ENCODE measurements around the gene ZNF566.

The ZNF566 gene

DNA sequence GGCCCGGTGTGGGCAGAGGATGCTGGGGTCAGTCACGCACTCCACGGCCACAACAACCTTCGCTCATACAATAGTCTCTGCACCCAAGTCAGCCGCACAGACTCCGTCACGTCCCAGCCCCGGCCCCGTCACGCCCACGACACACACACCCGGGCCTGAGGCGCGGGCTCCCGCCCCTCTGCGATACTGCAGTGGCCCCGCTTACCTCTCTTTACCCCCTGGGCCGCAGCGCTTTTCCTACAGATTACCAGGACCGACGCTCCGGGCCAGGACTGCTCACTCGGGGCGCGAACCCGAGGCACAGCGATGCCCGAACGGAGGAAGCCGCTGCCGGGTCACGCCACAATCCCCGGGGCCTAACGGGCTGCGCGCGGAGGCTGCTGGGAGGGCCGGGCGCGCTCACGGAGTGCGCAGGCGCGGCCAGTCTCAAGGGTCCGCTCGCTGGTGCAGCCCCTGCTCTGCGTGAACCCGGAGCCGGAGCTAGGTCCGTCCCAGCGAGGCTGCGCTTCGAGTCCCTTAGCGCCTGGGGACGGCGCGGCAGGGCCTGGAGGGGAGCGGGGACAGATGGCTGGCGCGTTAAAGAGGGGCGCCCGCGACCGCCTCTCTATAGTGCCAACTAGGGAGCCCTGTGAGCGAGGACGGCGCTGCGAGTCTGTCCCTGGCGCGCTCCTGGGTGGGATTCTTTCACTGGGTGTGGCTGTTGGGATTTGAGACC, 70.9 kb downstream of the ZNF566 start, which contains the start of gene ZFP82:
Gene ZFP82, minus strand, starts transcription at position 358 of the 715 bp plus-strand sequence. CDS start 8,855 bp downstream, outside the sequence.
- Histone ChIP-seq H3K9me3 (ENCODE audit: insufficient read depth, low read length) (peaks cover 15% of the 10 kb centered on the region; the same call in 1 of the 2 replicates), H3K4me3 (ENCODE audit: low read length) (peak within 1 kb of the TSS; percentile 84), H3K79me2 (ENCODE audit: low read length) (peaks cover 50% of the 10 kb centered on the region), H3K27me3 (ENCODE audit: low read depth, low read length) (no peaks in the 10 kb centered on the region), H3K9ac (ENCODE audit: low read length) (peak within 1 kb of the TSS; percentile 80), H3K4me1 (ENCODE audit: low read length) (peaks cover 9% of the 10 kb centered on the region), H3K36me3 (replicated peaks; ENCODE audit: low read depth, low read length) (peaks cover 32% of the 10 kb centered on the region), H3K27ac (ENCODE audit: low read length) (peak within 1 kb of the TSS; percentile 62), H4K20me1 (ENCODE audit: insufficient read depth, low read length) (no peaks in the 10 kb centered on the region), H2AFZ (ENCODE audit: low read depth, low read length) (peak within 1 kb of the TSS; percentile 82), H3K4me2 (ENCODE audit: low read length) (peak within 1 kb of the TSS; percentile 91)
- TF ChIP-seq, protein P1, sequence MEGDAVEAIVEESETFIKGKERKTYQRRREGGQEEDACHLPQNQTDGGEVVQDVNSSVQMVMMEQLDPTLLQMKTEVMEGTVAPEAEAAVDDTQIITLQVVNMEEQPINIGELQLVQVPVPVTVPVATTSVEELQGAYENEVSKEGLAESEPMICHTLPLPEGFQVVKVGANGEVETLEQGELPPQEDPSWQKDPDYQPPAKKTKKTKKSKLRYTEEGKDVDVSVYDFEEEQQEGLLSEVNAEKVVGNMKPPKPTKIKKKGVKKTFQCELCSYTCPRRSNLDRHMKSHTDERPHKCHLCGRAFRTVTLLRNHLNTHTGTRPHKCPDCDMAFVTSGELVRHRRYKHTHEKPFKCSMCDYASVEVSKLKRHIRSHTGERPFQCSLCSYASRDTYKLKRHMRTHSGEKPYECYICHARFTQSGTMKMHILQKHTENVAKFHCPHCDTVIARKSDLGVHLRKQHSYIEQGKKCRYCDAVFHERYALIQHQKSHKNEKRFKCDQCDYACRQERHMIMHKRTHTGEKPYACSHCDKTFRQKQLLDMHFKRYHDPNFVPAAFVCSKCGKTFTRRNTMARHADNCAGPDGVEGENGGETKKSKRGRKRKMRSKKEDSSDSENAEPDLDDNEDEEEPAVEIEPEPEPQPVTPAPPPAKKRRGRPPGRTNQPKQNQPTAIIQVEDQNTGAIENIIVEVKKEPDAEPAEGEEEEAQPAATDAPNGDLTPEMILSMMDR (IDR thresholded peaks at IDR 0.05; ENCODE audit: low read depth, low read length): no peak; the same call in 1 of the 2 replicates
- no peak for TF ChIP-seq EZH2phosphoT487 (IDR thresholded peaks at IDR 0.05; ENCODE audit: low read depth)

DNA sequence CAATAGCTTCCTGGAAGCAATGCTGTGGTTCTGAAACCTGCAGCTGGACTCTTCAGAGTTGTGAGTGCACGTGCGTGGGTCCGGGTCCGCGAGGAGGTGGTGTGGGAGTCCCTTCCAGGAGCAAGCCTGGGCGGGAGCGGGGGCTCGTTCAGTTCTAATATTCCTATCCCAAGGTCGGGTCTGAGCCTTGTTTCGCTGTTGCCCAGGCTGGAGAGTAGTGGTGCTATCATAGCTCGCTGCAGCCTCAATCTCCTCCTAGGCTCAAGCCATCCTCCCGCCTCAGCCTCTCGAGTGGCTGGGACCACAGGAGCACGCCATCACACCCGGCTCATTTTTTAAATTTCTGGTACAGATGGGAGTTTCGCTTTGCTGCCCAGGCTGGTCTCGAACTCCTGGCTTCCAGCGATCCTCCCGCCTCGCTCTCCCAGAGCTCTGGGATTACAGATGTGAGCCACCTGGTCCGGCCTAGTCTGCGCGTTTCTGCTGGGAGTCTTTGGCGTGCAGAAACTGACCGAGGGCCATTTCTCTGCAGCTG, 71.5 kb downstream of the ZNF566 start:
- peak overlapping the region; percentile 82 for H2AFZ ChIP-seq (ENCODE audit: low read depth, low read length)
- H3K9me3 ChIP-seq (ENCODE audit: insufficient read depth, low read length): peaks cover 16% of the 10 kb centered on the region; the same call in 1 of the 2 replicates

DNA sequence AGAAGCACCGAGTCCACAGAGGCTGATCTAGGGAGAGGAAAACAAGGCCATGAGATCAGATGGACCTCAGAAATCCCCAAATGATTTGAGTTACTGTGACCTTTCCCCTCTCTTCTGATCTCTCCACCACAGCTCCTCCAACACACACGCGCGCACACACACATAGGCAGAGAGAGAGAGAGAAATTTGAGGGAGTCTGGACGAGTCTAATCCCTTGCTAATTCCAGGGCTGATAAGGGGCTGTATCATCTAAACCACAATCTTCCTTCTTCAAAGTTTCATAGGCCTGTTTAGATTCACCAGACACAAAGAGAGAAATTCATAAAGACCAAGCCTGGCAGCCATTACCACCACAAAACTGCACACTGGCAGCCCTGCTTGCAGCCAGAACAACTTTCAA, 79.5 kb downstream of the ZNF566 start:
- Histone ChIP-seq H3K4me2 (ENCODE audit: low read length) (no peak overlapping the region), H3K27me3 (ENCODE audit: low read depth, low read length) (no peaks in the 10 kb centered on the region), H3K4me1 (ENCODE audit: low read length) (no peaks in the 10 kb centered on the region), H3K4me3 (ENCODE audit: low read length) (no peak overlapping the region), H3K27ac (ENCODE audit: low read length) (no peak overlapping the region), H4K20me1 (ENCODE audit: insufficient read depth, low read length) (no peaks in the 10 kb centered on the region), H2AFZ (ENCODE audit: low read depth, low read length) (no peak overlapping the region), H3K79me2 (ENCODE audit: low read length) (peaks cover 61% of the 10 kb centered on the region), H3K36me3 (replicated peaks; ENCODE audit: low read depth, low read length) (peaks cover 88% of the 10 kb centered on the region), H3K9me3 (ENCODE audit: insufficient read depth, low read length) (peaks cover 10% of the 10 kb centered on the region), H3K9ac (ENCODE audit: low read length) (no peak overlapping the region)
- TF ChIP-seq, protein P1 (IDR thresholded peaks at IDR 0.05; ENCODE audit: low read depth, low read length): no peak
- no peak for TF ChIP-seq EZH2phosphoT487 (IDR thresholded peaks at IDR 0.05; ENCODE audit: low read depth)

More for the DNA sequence above, 71.5 kb downstream of the ZNF566 start:
- H3K79me2 ChIP-seq (ENCODE audit: low read length): peaks cover 56% of the 10 kb centered on the region
- peaks cover 38% of the 10 kb centered on the region for H3K36me3 ChIP-seq (replicated peaks; ENCODE audit: low read depth, low read length)
- peaks cover 9% of the 10 kb centered on the region for H3K4me1 ChIP-seq (ENCODE audit: low read length)
- H3K27me3 ChIP-seq (ENCODE audit: low read depth, low read length): no peaks in the 10 kb centered on the region
- H3K4me3 ChIP-seq (ENCODE audit: low read length): peak overlapping the region; percentile 84
- peak overlapping the region; percentile 62 for H3K27ac ChIP-seq (ENCODE audit: low read length)
- no peaks in the 10 kb centered on the region for H4K20me1 ChIP-seq (ENCODE audit: insufficient read depth, low read length)
- H3K4me2 ChIP-seq (ENCODE audit: low read length): peak overlapping the region; percentile 91
- no peak for TF ChIP-seq EZH2phosphoT487 (IDR thresholded peaks at IDR 0.05; ENCODE audit: low read depth)
- TF ChIP-seq, protein P1 (IDR thresholded peaks at IDR 0.05; ENCODE audit: low read depth, low read length): no peak
- H3K9ac ChIP-seq (ENCODE audit: low read length): peak overlapping the region; percentile 80

DNA sequence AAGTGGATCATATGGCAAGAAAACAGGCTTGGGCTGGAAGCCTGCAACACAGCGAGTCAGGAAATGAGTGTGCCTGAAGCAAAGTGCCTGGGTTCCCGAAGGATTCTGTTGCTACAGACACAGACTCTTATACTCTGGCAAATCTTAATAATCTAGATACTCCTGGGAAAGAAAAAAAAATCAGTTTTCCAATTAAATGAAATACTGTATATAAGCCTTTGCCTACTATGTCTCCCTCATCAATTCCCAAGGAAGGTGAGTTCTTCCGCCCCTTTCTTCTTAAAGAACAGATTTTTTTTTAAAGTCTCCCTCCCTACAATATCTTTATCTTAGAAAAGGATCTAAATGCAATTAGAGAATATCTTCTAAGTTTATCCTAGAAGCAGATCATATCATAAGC, 81.3 kb downstream of the ZNF566 start:
- Histone ChIP-seq H3K79me2 (ENCODE audit: low read length) (peaks cover 44% of the 10 kb centered on the region), H2AFZ (ENCODE audit: low read depth, low read length) (no peak overlapping the region), H3K9me3 (ENCODE audit: insufficient read depth, low read length) (peaks cover 7% of the 10 kb centered on the region; the same call in 1 of the 2 replicates), H3K4me3 (ENCODE audit: low read length) (no peak overlapping the region), H3K4me2 (ENCODE audit: low read length) (no peak overlapping the region), H3K36me3 (replicated peaks; ENCODE audit: low read depth, low read length) (peaks cover 88% of the 10 kb centered on the region), H3K27ac (ENCODE audit: low read length) (no peak overlapping the region), H3K4me1 (ENCODE audit: low read length) (no peaks in the 10 kb centered on the region), H3K9ac (ENCODE audit: low read length) (no peak overlapping the region), H4K20me1 (ENCODE audit: insufficient read depth, low read length) (no peaks in the 10 kb centered on the region), H3K27me3 (ENCODE audit: low read depth, low read length) (no peaks in the 10 kb centered on the region)
- TF ChIP-seq, protein P1 (IDR thresholded peaks at IDR 0.05; ENCODE audit: low read depth, low read length): no peak
- TF ChIP-seq EZH2phosphoT487 (IDR thresholded peaks at IDR 0.05; ENCODE audit: low read depth): no peak
